ENCODE measurements around the gene CTRL.
A peak's percentile ranks its signal among the peaks of the same experiment; 100 is the strongest.

Gene CTRL

GRCh38 chr16:67892899-67893742, 38.5 kb downstream of the CTRL start, which contains the start of gene PSKH1:
TSS of gene PSKH1 (plus strand) at chr16:67893254. CDS start at chr16:67908750, 15,496 bp downstream.
- DNase-seq (ENCODE audit: low read depth in 2 of 2, low spot score in 1 of 2) = peak; percentile 89 to 90

- no peak for DNase-seq (ENCODE audit: low read depth in 2 of 2, low spot score in 1 of 2)
Measured at GRCh38 chr16:67892375-67892774, 39.3 kb downstream of the CTRL start.

DNA sequence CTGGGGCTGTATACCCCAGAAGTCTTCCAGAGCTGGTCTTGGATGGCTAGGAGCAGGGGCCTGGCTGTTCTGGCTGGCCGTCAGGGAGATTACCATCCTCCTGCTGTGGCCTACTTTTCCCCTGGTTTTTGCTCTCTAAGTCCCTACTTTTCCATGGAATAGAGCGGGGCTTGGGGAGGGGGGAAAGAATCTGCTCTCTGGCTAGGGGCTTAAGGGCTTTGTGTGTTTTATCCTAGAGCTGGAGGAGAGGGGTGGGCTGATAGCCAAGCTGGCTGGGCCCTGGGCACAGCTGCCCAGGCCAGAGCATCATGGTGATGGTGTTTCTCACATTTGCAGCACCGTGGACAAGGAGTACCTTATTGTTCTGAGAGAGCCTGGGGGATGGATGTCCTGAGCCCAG, 43.3 kb downstream of the CTRL start:
- no peak for DNase-seq (ENCODE audit: low read depth in 2 of 2, low spot score in 1 of 2)

DNA sequence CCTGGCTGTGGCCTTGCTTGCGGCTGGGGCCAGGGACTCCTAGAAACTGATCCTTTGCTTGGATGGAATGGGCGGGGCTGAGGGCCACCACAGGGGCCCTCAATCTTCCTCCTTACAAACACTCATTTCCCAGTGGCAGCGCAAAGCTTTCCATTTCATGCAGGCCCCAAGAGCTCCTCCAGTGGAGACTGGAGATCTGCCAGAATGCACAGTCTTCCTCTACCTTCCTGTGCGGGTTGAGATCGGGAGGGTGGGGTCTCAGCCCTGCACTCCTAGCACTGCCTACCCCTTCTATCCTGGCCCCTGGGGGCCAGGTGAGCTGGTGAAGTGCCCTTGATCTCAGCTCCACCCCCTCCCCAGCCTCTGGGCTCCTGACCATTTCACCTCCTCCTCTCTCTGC, 45.3 kb downstream of the CTRL start:
- no peak for DNase-seq (ENCODE audit: low read depth in 2 of 2, low spot score in 1 of 2)

GRCh38 chr16:67885976-67886375, 45.7 kb downstream of the CTRL start:
- no peak for DNase-seq (ENCODE audit: low read depth in 2 of 2, low spot score in 1 of 2)

GRCh38 chr16:67885545-67885944, 46.1 kb downstream of the CTRL start:
- DNase-seq (ENCODE audit: low read depth in 2 of 2, low spot score in 1 of 2) = no peak

- no peak for DNase-seq (ENCODE audit: low read depth in 2 of 2, low spot score in 1 of 2)
Measured at GRCh38 chr16:67884684-67885083, 47.0 kb downstream of the CTRL start, which contains the start of gene NRN1L. TSS of gene NRN1L (plus strand) at chr16:67884885. CDS start at chr16:67884904, 19 bp downstream.

DNA sequence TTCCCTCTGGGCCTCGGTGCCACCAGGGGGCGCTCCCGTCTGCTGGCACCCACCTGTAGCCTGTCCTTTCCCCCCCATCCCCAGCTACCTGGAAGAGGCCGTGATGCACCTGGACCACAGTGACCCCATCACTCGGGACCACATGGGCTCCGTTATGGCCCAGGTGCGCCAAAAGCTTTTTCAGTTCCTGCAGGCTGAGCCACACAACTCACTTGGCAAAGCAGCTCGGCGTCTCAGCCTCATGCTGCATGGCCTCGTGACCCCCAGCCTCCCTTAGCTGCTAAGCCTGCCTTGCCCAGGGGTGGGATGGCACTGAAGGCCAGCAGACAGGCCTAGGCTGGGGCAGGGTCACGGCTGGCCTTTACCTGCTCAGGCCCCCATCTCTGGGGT, 47.8 kb downstream of the CTRL start:
- DNase-seq (ENCODE audit: low read depth in 2 of 2, low spot score in 1 of 2) = peak; percentile 38 to 49

DNA sequence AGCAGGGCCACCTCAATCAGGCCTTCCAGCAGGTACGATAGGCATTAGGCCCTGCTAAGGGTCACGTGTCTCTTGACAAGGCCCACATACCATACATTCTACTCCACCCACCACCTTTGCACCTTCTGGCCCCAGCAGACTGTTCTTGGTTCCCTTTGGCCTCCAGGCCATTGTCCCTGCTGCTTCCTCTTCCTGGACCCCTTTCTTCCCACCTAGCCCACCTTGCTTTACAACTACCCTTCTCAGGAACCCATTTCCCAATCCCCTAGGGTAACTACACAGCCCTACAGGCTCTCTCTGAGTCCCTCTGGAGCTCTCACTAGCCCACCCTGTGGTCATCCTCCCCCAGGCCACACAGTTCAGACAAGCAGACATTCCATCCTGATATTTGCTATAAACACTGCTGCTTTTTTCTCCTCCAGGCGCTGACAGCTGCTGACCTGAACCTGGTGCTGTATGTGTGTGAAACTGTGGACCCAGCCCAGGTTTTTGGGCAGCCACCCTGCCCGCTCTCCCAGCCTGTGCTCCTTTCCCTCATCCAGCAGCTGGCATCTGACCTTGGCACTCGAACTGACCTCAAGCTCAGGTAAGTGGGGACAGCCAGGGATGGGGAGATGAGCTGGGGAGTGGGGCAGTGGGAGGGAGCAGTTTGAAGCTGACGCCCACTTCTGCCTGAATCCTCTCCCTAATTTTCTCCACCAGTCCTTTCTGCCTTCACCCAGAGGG, 48.4 kb downstream of the CTRL start:
- no peak for DNase-seq (ENCODE audit: low read depth in 2 of 2, low spot score in 1 of 2)

DNA sequence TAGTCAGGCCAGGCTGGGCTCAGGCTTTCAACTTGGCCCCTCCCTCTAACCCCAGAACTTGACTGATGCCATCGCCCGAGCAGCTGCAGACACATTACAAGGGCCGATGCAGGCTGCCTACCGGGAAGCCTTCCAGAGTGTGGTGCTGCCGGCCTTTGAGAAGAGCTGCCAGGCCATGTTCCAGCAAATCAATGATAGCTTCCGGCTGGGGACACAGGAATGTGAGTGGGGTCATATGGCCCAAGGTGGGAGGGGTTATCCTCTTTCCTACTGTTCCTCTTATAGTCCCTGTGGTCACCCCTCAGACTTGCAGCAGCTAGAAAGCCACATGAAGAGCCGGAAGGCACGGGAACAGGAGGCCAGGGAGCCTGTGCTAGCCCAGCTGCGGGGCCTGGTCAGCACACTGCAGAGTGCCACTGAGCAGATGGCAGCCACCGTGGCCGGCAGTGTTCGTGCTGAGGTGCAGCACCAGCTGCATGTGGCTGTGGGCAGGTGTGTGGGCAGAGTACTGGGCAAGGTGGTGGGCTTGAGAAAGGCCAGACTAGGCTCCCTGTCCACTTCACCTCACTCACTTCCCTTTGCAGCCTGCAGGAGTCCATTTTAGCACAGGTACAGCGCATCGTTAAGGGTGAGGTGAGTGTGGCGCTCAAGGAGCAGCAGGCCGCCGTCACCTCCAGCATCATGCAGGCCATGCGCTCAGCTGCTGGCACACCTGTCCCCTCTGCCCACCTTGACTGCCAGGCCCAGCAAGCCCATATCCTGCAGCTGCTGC, 49.1 kb downstream of the CTRL start:
- DNase-seq (ENCODE audit: low read depth in 2 of 2, low spot score in 1 of 2) = no peak

GRCh38 chr16:67881621-67882161, 50.0 kb downstream of the CTRL start:
- DNase-seq (ENCODE audit: low read depth in 2 of 2, low spot score in 1 of 2) = no peak

DNA sequence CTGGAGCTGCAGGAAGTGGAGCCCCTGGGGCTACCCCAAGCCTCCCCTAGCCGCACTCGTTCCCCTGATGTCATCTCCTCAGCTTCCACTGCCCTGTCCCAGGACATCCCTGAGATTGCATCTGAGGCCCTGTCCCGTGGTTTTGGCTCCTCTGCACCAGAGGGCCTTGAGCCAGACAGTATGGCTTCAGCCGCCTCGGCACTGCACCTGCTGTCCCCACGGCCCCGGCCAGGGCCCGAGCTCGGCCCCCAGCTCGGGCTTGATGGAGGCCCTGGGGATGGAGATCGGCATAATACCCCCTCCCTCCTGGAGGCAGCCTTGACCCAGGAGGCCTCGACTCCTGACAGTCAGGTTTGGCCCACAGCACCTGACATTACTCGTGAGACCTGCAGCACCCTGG, 51.1 kb downstream of the CTRL start:
- no peak for DNase-seq (ENCODE audit: low read depth in 2 of 2, low spot score in 1 of 2)

GRCh38 chr16:67879936-67880335, 51.7 kb downstream of the CTRL start:
- DNase-seq (ENCODE audit: low read depth in 2 of 2, low spot score in 1 of 2) = no peak

Measured in stimulated activated CD8-positive, alpha-beta memory T cell treated with anti-CD3 and anti-CD28 coated beads, Interleukin-4, amount 100 ng/mL, for 4 hours (primary cell).